ENCODE data around the gene JAG1.

JAG1 gene

DNA sequence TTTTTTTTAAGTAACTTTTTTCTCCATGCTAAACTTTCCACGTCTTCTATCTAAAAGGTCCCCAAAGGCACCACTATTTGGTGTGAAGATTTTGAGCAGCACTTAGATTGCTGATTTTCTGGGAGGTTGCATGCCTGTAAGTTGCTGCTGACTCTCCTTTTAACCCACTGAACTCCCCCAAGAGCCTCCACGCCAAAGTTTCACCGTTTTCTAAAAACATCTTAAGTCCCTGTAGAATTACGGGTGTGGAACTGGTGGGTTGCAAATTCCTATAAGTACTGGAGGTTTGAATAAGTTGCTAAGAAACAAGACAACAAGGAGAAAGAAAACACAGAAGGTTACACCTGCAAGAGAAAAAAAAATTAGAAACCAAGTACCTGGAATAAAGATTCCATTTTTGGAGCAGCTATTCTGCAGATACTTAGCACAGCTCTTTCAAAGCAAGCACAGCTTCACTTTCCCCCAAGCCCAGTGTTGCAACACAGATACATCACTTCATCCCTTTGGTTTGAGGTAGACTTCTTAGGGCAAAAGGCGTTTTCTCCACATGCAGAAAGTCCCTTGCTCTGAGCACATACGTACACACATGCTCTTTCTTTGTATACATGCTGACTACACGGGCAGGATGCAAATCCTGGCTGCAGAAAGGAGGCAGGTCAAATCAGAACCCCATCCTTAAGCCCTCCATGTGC is 5.0 kb downstream of the JAG1 start:
- no peaks in the 10 kb centered on the region for H4K20me1 ChIP-seq (ENCODE audit: insufficient read depth, low read length)
- no peak overlapping the region for H2AFZ ChIP-seq (ENCODE audit: low read depth, low read length)
- no peaks in the 10 kb centered on the region for H3K27me3 ChIP-seq (ENCODE audit: insufficient read depth, low read length, poor library complexity)
- TF ChIP-seq, protein P1, sequence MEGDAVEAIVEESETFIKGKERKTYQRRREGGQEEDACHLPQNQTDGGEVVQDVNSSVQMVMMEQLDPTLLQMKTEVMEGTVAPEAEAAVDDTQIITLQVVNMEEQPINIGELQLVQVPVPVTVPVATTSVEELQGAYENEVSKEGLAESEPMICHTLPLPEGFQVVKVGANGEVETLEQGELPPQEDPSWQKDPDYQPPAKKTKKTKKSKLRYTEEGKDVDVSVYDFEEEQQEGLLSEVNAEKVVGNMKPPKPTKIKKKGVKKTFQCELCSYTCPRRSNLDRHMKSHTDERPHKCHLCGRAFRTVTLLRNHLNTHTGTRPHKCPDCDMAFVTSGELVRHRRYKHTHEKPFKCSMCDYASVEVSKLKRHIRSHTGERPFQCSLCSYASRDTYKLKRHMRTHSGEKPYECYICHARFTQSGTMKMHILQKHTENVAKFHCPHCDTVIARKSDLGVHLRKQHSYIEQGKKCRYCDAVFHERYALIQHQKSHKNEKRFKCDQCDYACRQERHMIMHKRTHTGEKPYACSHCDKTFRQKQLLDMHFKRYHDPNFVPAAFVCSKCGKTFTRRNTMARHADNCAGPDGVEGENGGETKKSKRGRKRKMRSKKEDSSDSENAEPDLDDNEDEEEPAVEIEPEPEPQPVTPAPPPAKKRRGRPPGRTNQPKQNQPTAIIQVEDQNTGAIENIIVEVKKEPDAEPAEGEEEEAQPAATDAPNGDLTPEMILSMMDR (IDR thresholded peaks at IDR 0.05; ENCODE audit: borderline replicate concordance, extremely low read depth, low read length, poor library complexity, severe bottlenecking): no peak
- no peak for TF ChIP-seq EZH2 (IDR thresholded peaks at IDR 0.05; ENCODE audit: borderline replicate concordance, low read depth, low read length, severe bottlenecking)
- H3K4me1 ChIP-seq (ENCODE audit: insufficient read depth, low read length): no peaks in the 10 kb centered on the region
- ATAC-seq (ENCODE audit: insufficient read depth, low read depth) (no peak), DNase-seq (no peak)
- no peak overlapping the region for H3K4me2 ChIP-seq (ENCODE audit: insufficient read depth, low read length)
- no peaks in the 10 kb centered on the region for H3K9me3 ChIP-seq (ENCODE audit: insufficient read depth, low read length, severe bottlenecking)
- H3K4me3 ChIP-seq (ENCODE audit: low read depth in 1 of 2, low read length in 2 of 2): no peak overlapping the region
- no peak overlapping the region for H3K9ac ChIP-seq (ENCODE audit: low read depth, low read length)
- H3K36me3 ChIP-seq (ENCODE audit: insufficient read depth, low read length): no peaks in the 10 kb centered on the region
- no peaks in the 10 kb centered on the region for H3K79me2 ChIP-seq (ENCODE audit: insufficient read depth, low read length)
- H3K27ac ChIP-seq (ENCODE audit: low read length): no peak overlapping the region

- no peaks in the 10 kb centered on the region for H3K36me3 ChIP-seq (ENCODE audit: insufficient read depth, low read length)
- H3K9ac ChIP-seq (ENCODE audit: low read depth, low read length): no peak overlapping the region
- no peak overlapping the region for H3K27ac ChIP-seq (ENCODE audit: low read length)
- no peaks in the 10 kb centered on the region for H3K27me3 ChIP-seq (ENCODE audit: insufficient read depth, low read length, poor library complexity)
- no peak for TF ChIP-seq EZH2 (IDR thresholded peaks at IDR 0.05; ENCODE audit: borderline replicate concordance, low read depth, low read length, severe bottlenecking)
- TF ChIP-seq, protein P1 (IDR thresholded peaks at IDR 0.05; ENCODE audit: borderline replicate concordance, extremely low read depth, low read length, poor library complexity, severe bottlenecking): no peak
- DNase-seq (no peak), ATAC-seq (ENCODE audit: insufficient read depth, low read depth) (no peak)
- no peaks in the 10 kb centered on the region for H3K79me2 ChIP-seq (ENCODE audit: insufficient read depth, low read length)
- no peak overlapping the region for H2AFZ ChIP-seq (ENCODE audit: low read depth, low read length)
- no peaks in the 10 kb centered on the region for H4K20me1 ChIP-seq (ENCODE audit: insufficient read depth, low read length)
- no peaks in the 10 kb centered on the region for H3K4me1 ChIP-seq (ENCODE audit: insufficient read depth, low read length)
- H3K4me2 ChIP-seq (ENCODE audit: insufficient read depth, low read length): no peak overlapping the region
- no peak overlapping the region for H3K4me3 ChIP-seq (ENCODE audit: low read depth in 1 of 2, low read length in 2 of 2)
- H3K9me3 ChIP-seq (ENCODE audit: insufficient read depth, low read length, severe bottlenecking): no peaks in the 10 kb centered on the region
These were observed 6.1 kb downstream of the JAG1 start for GRCh38 chr20:10667560-10668167.

GRCh38 chr20:10667077-10667401 is 6.8 kb downstream of the JAG1 start:
- Histone ChIP-seq H3K9me3 (ENCODE audit: insufficient read depth, low read length, severe bottlenecking) (no peaks in the 10 kb centered on the region), H3K27me3 (ENCODE audit: insufficient read depth, low read length, poor library complexity) (no peaks in the 10 kb centered on the region), H3K27ac (ENCODE audit: low read length) (no peak overlapping the region), H3K4me3 (ENCODE audit: low read depth in 1 of 2, low read length in 2 of 2) (no peak overlapping the region), H3K9ac (ENCODE audit: low read depth, low read length) (no peak overlapping the region), H3K4me1 (ENCODE audit: insufficient read depth, low read length) (no peaks in the 10 kb centered on the region), H3K79me2 (ENCODE audit: insufficient read depth, low read length) (no peaks in the 10 kb centered on the region), H3K36me3 (ENCODE audit: insufficient read depth, low read length) (no peaks in the 10 kb centered on the region), H2AFZ (ENCODE audit: low read depth, low read length) (no peak overlapping the region), H3K4me2 (ENCODE audit: insufficient read depth, low read length) (no peak overlapping the region), H4K20me1 (ENCODE audit: insufficient read depth, low read length) (no peaks in the 10 kb centered on the region)
- ATAC-seq (ENCODE audit: insufficient read depth, low read depth) (no peak), DNase-seq (no peak)
- TF ChIP-seq, protein P1 (IDR thresholded peaks at IDR 0.05; ENCODE audit: borderline replicate concordance, extremely low read depth, low read length, poor library complexity, severe bottlenecking): no peak
- no peak for TF ChIP-seq EZH2 (IDR thresholded peaks at IDR 0.05; ENCODE audit: borderline replicate concordance, low read depth, low read length, severe bottlenecking)
